PC-3 (cell line): ENCODE results near the gene JAKMIP1. TPM values are rescaled to one million over a fixed set of nuclear protein-coding genes. Genes with fewer than 3 reads are reported as not detected.

ENCODE experiments used
- ATAC-seq: fragments of 200-7000 bp; cut with Tn5 transposase; 2 replicates; pipeline ENCODE4 v1.9.1; 2020; ENCODE audit warnings: mild to moderate bottlenecking, moderate library complexity
- BruUV-seq: library from RNA; stranded (reverse); fragments of 400-500 nt; replicated peaks from 2 replicates; lab custom pipeline; 2021; lab: Mats Ljungman, UMichigan
- CTCF ChIA-PET: fragments of 300-600 bp; sonication (Branson Sonifier 250); formaldehyde crosslinking; loops from one replicate; lab custom pipeline; 2022; ENCODE audit warnings: antibody characterized with exemption; lab: Charles Lee
- POLR2A ChIA-PET: fragments of 300-600 bp; sonication (Branson Sonifier 250); formaldehyde crosslinking; loops from one replicate; lab custom pipeline; 2022; ENCODE audit warnings: antibody characterized with exemption; ENCODE audit not compliant: unreplicated experiment; lab: Charles Lee
- DNase-seq: peaks from one replicate; pipeline ENCODE4 v3.0.0-alpha.2; 2015
- H2AFZ ChIP-seq: fragments of 300-600 bp; sonication (generic); 2 replicates; pipeline ENCODE4 v1.6.0; 2016; ENCODE audit warnings: antibody characterized with exemption, low read length
- H3F3A ChIP-seq: fragments of 300-600 bp; sonication (generic); one replicate; pipeline ENCODE4 v1.6.0; 2017; ENCODE audit warnings: antibody characterized with exemption, low read length, control low read depth, mild to moderate bottlenecking; ENCODE audit not compliant: unreplicated experiment
- H3K27ac ChIP-seq: fragments of 300-600 bp; sonication (generic); 2 replicates; pipeline ENCODE4 v1.5.1; 2016; ENCODE audit warnings: mild to moderate bottlenecking, low read length
- H3K27me3 ChIP-seq: fragments of 300-600 bp; sonication (generic); 2 replicates; pipeline ENCODE4 v1.6.1; 2016; ENCODE audit warnings: low read length, mixed read lengths
- H3K36me3 ChIP-seq: fragments of 300-600 bp; sonication (generic); 2 replicates; pipeline ENCODE4 v1.6.1; 2016; ENCODE audit warnings: low read depth, mixed run types, low read length, mixed read lengths
- H3K4me1 ChIP-seq: fragments of 300-600 bp; sonication (generic); 2 replicates; pipeline ENCODE4 v1.5.1; 2016; ENCODE audit warnings: low read length; ENCODE audit not compliant: insufficient read depth
- H3K4me2 ChIP-seq: fragments of 300-600 bp; sonication (generic); 2 replicates; pipeline ENCODE4 v1.6.0; 2016; ENCODE audit warnings: low read length
- H3K4me3 ChIP-seq: fragments of 300-600 bp; sonication (generic); 2 replicates; pipeline ENCODE4 v1.5.1; 2016; ENCODE audit warnings: mild to moderate bottlenecking, low read length, mixed read lengths
- H3K79me2 ChIP-seq: fragments of 300-600 bp; sonication (generic); 2 replicates; pipeline ENCODE4 v1.6.1; 2017; ENCODE audit warnings: low read length, mixed read lengths
- H3K9ac ChIP-seq: fragments of 300-600 bp; sonication (generic); 2 replicates; pipeline ENCODE4 v1.6.0; 2016; ENCODE audit warnings: mild to moderate bottlenecking, low read length
- H3K9me2 ChIP-seq: fragments of 300-600 bp; sonication (generic); replicated peaks from 2 replicates; pipeline ENCODE4 v1.6.1; 2016; ENCODE audit warnings: mixed run types, low read length, mixed read lengths
- H3K9me3 ChIP-seq: fragments of 300-600 bp; sonication (generic); 2 replicates; pipeline ENCODE4 v1.6.1; 2016; ENCODE audit warnings: low read length, mixed read lengths
- H4K20me1 ChIP-seq: fragments of 300-600 bp; sonication (generic); 2 replicates; pipeline ENCODE4 v1.6.1; 2016; ENCODE audit warnings: low read length, mixed read lengths
- CTCF ChIP-seq: fragments of 300-600 bp; sonication (generic); conservative IDR thresholded peaks from 2 replicates; pipeline ENCODE4 v1.5.1; 2017; ENCODE audit warnings: antibody characterized with exemption, low read depth, mild to moderate bottlenecking, low read length
- EZH2 ChIP-seq: fragments of 300-600 bp; sonication (generic); IDR thresholded peaks from one replicate; pipeline ENCODE4 v1.6.1; 2017; ENCODE audit warnings: antibody characterized with exemption, mild to moderate bottlenecking, low read length; ENCODE audit not compliant: unreplicated experiment
- EZH2phosphoT487 ChIP-seq: fragments of 300-600 bp; sonication (generic); IDR thresholded peaks from 2 replicates; pipeline ENCODE4 v1.6.1; 2018; ENCODE audit warnings: mild to moderate bottlenecking, antibody characterized with exemption, low read length, borderline replicate concordance
- intact Hi-C: fragments of 100-400 bp; cut with micrococcal nuclease; formaldehyde crosslinking; loops from 2 replicates; pipeline ENCODE4 v1.9.0; 2023
- total RNA-seq: library from RNA; depleted of rRNA; stranded (reverse); fragments of >200 nt; gene quantifications from 2 replicates; pipeline ENCODE4 v1.2.3, GENCODE V29; 2014

Gene JAKMIP1
- total RNA-seq, 1 experiment from 2014 or later = 0.04 TPM

- H3K4me3 ChIP-seq = no peak overlapping the region
- POLR2A ChIA-PET = no interaction called here
- H3K9me2 ChIP-seq = no peaks in the 10 kb centered on the region
- H3F3A ChIP-seq = no peaks in the 10 kb centered on the region
- no peaks in the 10 kb centered on the region for H3K36me3 ChIP-seq
- ATAC-seq (no peak), DNase-seq (no peak)
- H3K9ac ChIP-seq = no peak overlapping the region
- H3K4me2 ChIP-seq = no peak overlapping the region
- no peak overlapping the region for H2AFZ ChIP-seq
- H3K27ac ChIP-seq = no peak overlapping the region
- CTCF ChIA-PET = no interaction called here
- no peaks in the 10 kb centered on the region for H4K20me1 ChIP-seq
- intact Hi-C loops = no loop called here
- TF ChIP-seq EZH2 (no peak), CTCF (no peak), EZH2phosphoT487 (no peak)
- no TSS peak for BruUV-seq
- no peaks in the 10 kb centered on the region for H3K79me2 ChIP-seq
- H3K4me1 ChIP-seq = 0 out of 2 replicates have a peak, but pooled peaks cover 3% of the 10 kb centered on the region
- H3K9me3 ChIP-seq = no peaks in the 10 kb centered on the region
- peaks cover 22% of the 10 kb centered on the region for H3K27me3 ChIP-seq
These were observed 2.1 kb downstream of the JAKMIP1 start for GRCh38 chr4:6198278-6198677.

- Histone ChIP-seq H3K4me2 (no peak overlapping the region), H3K4me1 (0 out of 2 replicates have a peak, but pooled peaks cover 3% of the 10 kb centered on the region), H3F3A (no peaks in the 10 kb centered on the region), H3K9ac (no peak overlapping the region), H3K79me2 (no peaks in the 10 kb centered on the region), H3K9me3 (no peaks in the 10 kb centered on the region), H3K4me3 (no peak overlapping the region), H3K36me3 (no peaks in the 10 kb centered on the region), H3K27ac (no peak overlapping the region), H3K9me2 (no peaks in the 10 kb centered on the region), H3K27me3 (peaks cover 22% of the 10 kb centered on the region), H4K20me1 (no peaks in the 10 kb centered on the region), H2AFZ (no peak overlapping the region)
- no TSS peak for BruUV-seq
- intact Hi-C loops = no loop called here
- ChIA-PET POLR2A (no interaction called here), CTCF (no interaction called here)
- DNase-seq (no peak), ATAC-seq (no peak)
- no peak for TF ChIP-seq EZH2phosphoT487
- TF ChIP-seq EZH2 = no peak
- TF ChIP-seq CTCF = no peak
These were observed 2.7 kb downstream of the JAKMIP1 start for GRCh38 chr4:6197433-6198174.

GRCh38 chr4:6196871-6197270 is 3.5 kb downstream of the JAKMIP1 start:
- Histone ChIP-seq H3K27ac (no peak overlapping the region), H3K9me3 (no peaks in the 10 kb centered on the region), H3K36me3 (no peaks in the 10 kb centered on the region), H3K9ac (no peak overlapping the region), H2AFZ (no peak overlapping the region), H3F3A (no peaks in the 10 kb centered on the region), H3K4me2 (no peak overlapping the region), H3K4me1 (0 out of 2 replicates have a peak, but pooled peaks cover 3% of the 10 kb centered on the region), H4K20me1 (no peaks in the 10 kb centered on the region), H3K79me2 (no peaks in the 10 kb centered on the region), H3K27me3 (peaks cover 22% of the 10 kb centered on the region), H3K4me3 (no peak overlapping the region), H3K9me2 (no peaks in the 10 kb centered on the region)
- ATAC-seq (no peak), DNase-seq (no peak)
- TF ChIP-seq CTCF (no peak), EZH2phosphoT487 (no peak), EZH2 (no peak)
- ChIA-PET POLR2A (no interaction called here), CTCF (no interaction called here)
- intact Hi-C loops = no loop called here
- no TSS peak for BruUV-seq
